DND-41 (cell line): ENCODE measurements around the gene CD99L2.

Experiments used
- ATAC-seq: fragments of 200-7000 bp; cut with Tn5 transposase; 3 replicates; pipeline ENCODE4 v1.9.1; 2021; ENCODE audit warnings: low read depth; ENCODE audit not compliant: insufficient read depth
- DNase-seq: peaks from one replicate; pipeline ENCODE4 v3.0.0-alpha.2; 2020
- H2AFZ ChIP-seq: 2 replicates; pipeline ENCODE4 v1.6.0; 2012; ENCODE audit warnings: low read depth, low read length
- H3K27ac ChIP-seq: 2 replicates; pipeline ENCODE4 v1.5.1; 2012; ENCODE audit warnings: low read length, inconsistent platforms
- H3K27me3 ChIP-seq: fragments of 200-600 bp; sonication (generic); 2 replicates; pipeline ENCODE4 v1.6.0; 2012; ENCODE audit warnings: low read length, mild to moderate bottlenecking, inconsistent platforms; ENCODE audit not compliant: insufficient read depth, poor library complexity
- H3K36me3 ChIP-seq: 2 replicates; pipeline ENCODE4 v1.5.1; 2012; ENCODE audit warnings: low read length, inconsistent platforms; ENCODE audit not compliant: insufficient read depth
- H3K4me1 ChIP-seq: 2 replicates; pipeline ENCODE4 v1.5.1; 2012; ENCODE audit warnings: mild to moderate bottlenecking, low read length; ENCODE audit not compliant: insufficient read depth
- H3K4me2 ChIP-seq: 2 replicates; pipeline ENCODE4 v1.6.0; 2012; ENCODE audit warnings: mild to moderate bottlenecking, moderate library complexity, low read length, inconsistent platforms; ENCODE audit not compliant: insufficient read depth
- H3K4me3 ChIP-seq, 2 experiments: fragments of 200-600 bp in 1 of 2; shearing (Covaris generic) in 1 of 2; 2 replicates each; pipeline ENCODE4 v1.5.1; 2012 to 2016; ENCODE audit warnings: inconsistent platforms in 2 of 2, low read length in 2 of 2, mild to moderate bottlenecking in 2 of 2, low read depth in 1 of 2, moderate library complexity in 1 of 2
- H3K79me2 ChIP-seq: 2 replicates; pipeline ENCODE4 v1.6.0; 2012; ENCODE audit warnings: low read length, inconsistent platforms; ENCODE audit not compliant: insufficient read depth
- H3K9ac ChIP-seq: 2 replicates; pipeline ENCODE4 v1.6.0; 2012; ENCODE audit warnings: low read depth, mild to moderate bottlenecking, inconsistent platforms, low read length, moderate library complexity
- H3K9me3 ChIP-seq: 2 replicates; pipeline ENCODE4 v1.5.1; 2012; ENCODE audit warnings: low read length, moderate library complexity, mild to moderate bottlenecking, inconsistent platforms; ENCODE audit not compliant: insufficient read depth, severe bottlenecking
- H4K20me1 ChIP-seq: 2 replicates; pipeline ENCODE4 v1.6.0; 2012; ENCODE audit warnings: low read length; ENCODE audit not compliant: insufficient read depth
- EZH2 ChIP-seq: IDR thresholded peaks from 3 replicates; pipeline ENCODE4 v1.6.1; 2012; ENCODE audit warnings: borderline replicate concordance, low read depth, mild to moderate bottlenecking, moderate library complexity, low read length, inconsistent platforms; ENCODE audit not compliant: severe bottlenecking
- TF ChIP-seq, protein P1 (sequence below): IDR thresholded peaks from 2 replicates; pipeline ENCODE4 v1.5.1; 2012; ENCODE audit warnings: borderline replicate concordance, low read length, moderate library complexity, mild to moderate bottlenecking; ENCODE audit not compliant: poor library complexity, severe bottlenecking; ENCODE audit errors: extremely low read depth

The CD99L2 gene

DNA sequence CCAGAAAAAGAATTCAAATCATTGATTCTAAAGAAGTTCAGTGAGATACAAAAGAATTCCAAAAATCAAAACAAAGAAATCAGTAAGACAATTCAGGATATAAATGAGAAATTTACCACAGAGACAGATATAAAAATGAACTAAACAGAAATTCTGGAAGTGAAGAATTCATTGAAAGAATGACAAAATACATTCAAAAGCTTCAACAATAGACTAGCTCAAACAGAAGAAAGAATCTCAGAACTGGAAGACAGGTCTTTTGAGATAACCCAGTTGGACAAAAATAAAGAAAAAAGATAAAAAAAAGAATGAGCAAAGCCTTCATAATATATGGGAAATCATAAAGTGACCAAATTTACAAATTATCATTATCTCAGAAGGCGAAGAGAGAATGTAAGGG lies 41.7 kb downstream of the CD99L2 start:
- Histone ChIP-seq H3K4me3 (no peak overlapping the region), H3K4me1 (no peaks in the 10 kb centered on the region), H3K27me3 (no peaks in the 10 kb centered on the region), H2AFZ (no peak overlapping the region), H3K9ac (no peak overlapping the region), H3K9me3 (no peaks in the 10 kb centered on the region), H4K20me1 (no peaks in the 10 kb centered on the region), H3K4me2 (no peak overlapping the region), H3K79me2 (no peaks in the 10 kb centered on the region), H3K27ac (no peak overlapping the region), H3K36me3 (no peaks in the 10 kb centered on the region)
- TF ChIP-seq EZH2: no peak
- TF ChIP-seq, protein P1, sequence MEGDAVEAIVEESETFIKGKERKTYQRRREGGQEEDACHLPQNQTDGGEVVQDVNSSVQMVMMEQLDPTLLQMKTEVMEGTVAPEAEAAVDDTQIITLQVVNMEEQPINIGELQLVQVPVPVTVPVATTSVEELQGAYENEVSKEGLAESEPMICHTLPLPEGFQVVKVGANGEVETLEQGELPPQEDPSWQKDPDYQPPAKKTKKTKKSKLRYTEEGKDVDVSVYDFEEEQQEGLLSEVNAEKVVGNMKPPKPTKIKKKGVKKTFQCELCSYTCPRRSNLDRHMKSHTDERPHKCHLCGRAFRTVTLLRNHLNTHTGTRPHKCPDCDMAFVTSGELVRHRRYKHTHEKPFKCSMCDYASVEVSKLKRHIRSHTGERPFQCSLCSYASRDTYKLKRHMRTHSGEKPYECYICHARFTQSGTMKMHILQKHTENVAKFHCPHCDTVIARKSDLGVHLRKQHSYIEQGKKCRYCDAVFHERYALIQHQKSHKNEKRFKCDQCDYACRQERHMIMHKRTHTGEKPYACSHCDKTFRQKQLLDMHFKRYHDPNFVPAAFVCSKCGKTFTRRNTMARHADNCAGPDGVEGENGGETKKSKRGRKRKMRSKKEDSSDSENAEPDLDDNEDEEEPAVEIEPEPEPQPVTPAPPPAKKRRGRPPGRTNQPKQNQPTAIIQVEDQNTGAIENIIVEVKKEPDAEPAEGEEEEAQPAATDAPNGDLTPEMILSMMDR: no peak
- DNase-seq: no peak
- ATAC-seq: no peak

DNA sequence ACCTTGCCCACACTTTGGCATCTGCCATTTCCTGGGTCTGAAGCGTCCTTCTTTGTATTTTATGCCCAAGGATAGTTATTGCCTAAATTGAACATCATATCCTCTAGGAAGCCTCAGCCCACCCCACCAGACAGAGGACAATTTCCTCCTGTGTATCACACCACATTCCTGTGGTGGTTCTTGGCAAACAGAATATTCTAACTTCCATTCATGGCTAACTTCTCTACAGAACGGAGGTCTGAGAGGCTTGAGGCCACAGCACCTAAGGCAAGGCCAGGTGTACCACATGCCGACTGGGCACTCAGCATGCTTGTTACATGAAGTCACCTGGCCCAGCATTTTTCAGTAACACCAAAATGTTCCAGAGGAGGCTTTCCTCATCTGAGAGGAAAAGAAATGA lies 42.4 kb downstream of the CD99L2 start:
- H3K79me2 ChIP-seq: no peaks in the 10 kb centered on the region

DNA sequence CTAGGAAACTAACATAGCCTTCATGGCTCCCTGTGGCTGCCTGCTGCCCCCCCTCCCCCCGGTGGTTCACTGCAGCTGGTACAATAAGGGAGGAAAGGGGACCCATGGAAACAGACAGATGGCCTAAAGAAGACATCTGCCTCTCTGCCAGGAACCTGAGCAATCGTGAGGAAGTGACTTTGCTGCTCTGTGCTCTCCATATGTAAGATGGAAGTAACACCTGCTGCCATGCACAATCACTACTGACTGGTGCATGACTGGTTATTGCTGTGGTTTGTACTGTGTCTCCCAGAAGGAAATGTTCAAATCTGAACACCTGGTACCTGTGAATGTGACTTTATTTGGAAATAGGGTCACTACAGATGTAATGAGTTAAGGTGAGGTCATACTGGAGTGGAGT lies 43.6 kb downstream of the CD99L2 start:
- no peaks in the 10 kb centered on the region for H4K20me1 ChIP-seq
- no peaks in the 10 kb centered on the region for H3K27me3 ChIP-seq
- H3K79me2 ChIP-seq: no peaks in the 10 kb centered on the region

More for the DNA sequence above, 42.4 kb downstream of the CD99L2 start:
- Histone ChIP-seq H3K4me1 (no peaks in the 10 kb centered on the region), H3K27ac (no peak overlapping the region), H3K9me3 (no peaks in the 10 kb centered on the region), H3K9ac (no peak overlapping the region), H3K4me3 (no peak overlapping the region), H3K36me3 (no peaks in the 10 kb centered on the region), H4K20me1 (no peaks in the 10 kb centered on the region), H3K27me3 (no peaks in the 10 kb centered on the region), H3K4me2 (no peak overlapping the region), H2AFZ (no peak overlapping the region)
- no peak for TF ChIP-seq EZH2
- TF ChIP-seq, protein P1: no peak
- no peak for DNase-seq
- ATAC-seq: no peak

More for the DNA sequence above, 43.6 kb downstream of the CD99L2 start:
- no peak for TF ChIP-seq EZH2
- TF ChIP-seq, protein P1: peak; percentile 16
- Histone ChIP-seq H3K4me2 (no peak overlapping the region), H3K9ac (no peak overlapping the region), H3K36me3 (no peaks in the 10 kb centered on the region), H3K4me3 (no peak overlapping the region), H3K27ac (no peak overlapping the region), H3K4me1 (no peaks in the 10 kb centered on the region), H2AFZ (no peak overlapping the region), H3K9me3 (no peaks in the 10 kb centered on the region)
- ATAC-seq (peak; percentile 83), DNase-seq (peak; percentile 41)
